ENCODE measurements around the gene WNT8B. TPM values are rescaled to one million over a fixed set of nuclear protein-coding genes. Genes with fewer than 3 reads are reported as not detected.

Gene WNT8B
- total RNA-seq, 1 donor from 2014 or later = not detected

GRCh38 chr10:100531761-100532160 is 69.0 kb downstream of the WNT8B start:
- H3K4me1 ChIP-seq = peaks cover 56% of the 10 kb centered on the region
- H3K9me3 ChIP-seq (replicated peaks) = no peaks in the 10 kb centered on the region
- DNase-seq = no peak
- H3K4me3 ChIP-seq = no peak overlapping the region
- no peaks in the 10 kb centered on the region for H3K27me3 ChIP-seq (ENCODE audit: low read depth)
- no peak overlapping the region for H3K27ac ChIP-seq (replicated peaks)
- no peak for TF ChIP-seq CTCF (IDR thresholded peaks at IDR 0.05; ENCODE audit: borderline replicate concordance)
- intact Hi-C loops (cut with micrococcal nuclease) = no loop called here
- peaks cover 11% of the 10 kb centered on the region for H3K36me3 ChIP-seq

Other genes with a start within 250 kb of the WNT8B start
- gene CHUK, start 233.4 kb upstream of the WNT8B start, total RNA-seq = 11.0 TPM
- 12.6 TPM for gene CWF19L1, start 195.4 kb upstream of the WNT8B start, total RNA-seq
- 21.0 TPM for gene BLOC1S2, start 176.3 kb upstream of the WNT8B start, total RNA-seq
- not detected for gene PKD2L1, start 132.8 kb upstream of the WNT8B start, total RNA-seq
- 4.8 TPM for gene SCD, start 115.8 kb upstream of the WNT8B start, total RNA-seq
- 8.8 TPM for gene SEC31B, start 56.9 kb downstream of the WNT8B start, total RNA-seq
- gene NDUFB8, start 66.9 kb downstream of the WNT8B start, total RNA-seq = 430 TPM
- 53.4 TPM for gene HIF1AN, start 72.9 kb downstream of the WNT8B start, total RNA-seq

Measured in left ventricle myocardium inferior (tissue), 1 donor.